Stimulated activated effector memory CD8-positive, alpha-beta T cell treated with anti-CD3 and anti-CD28 coated beads, Interleukin-12 subunit alpha, Interleukin-12 subunit beta, amount 100 ng/mL, for 72 hours (primary cell): ENCODE results near the gene ZBTB32.

Experiments
- ATAC-seq: fragments of 150-1000 bp; cut with Tn5 transposase; 2 replicates; pipeline ENCODE4 v1.10.0; 2021
- DNase-seq, 2 donors: peaks; one replicate each; pipeline ENCODE4 v3.0.0; 2021 to 2022; ENCODE audit warnings: low spot score in 2 of 2
- H3K27ac Mint-ChIP-seq: one replicate; pipeline ENCODE4 v1.8.0; 2022; ENCODE audit warnings: mild to moderate bottlenecking, mixed read lengths
- H3K36me3 Mint-ChIP-seq: one replicate; pipeline ENCODE4 v1.8.0; 2022; ENCODE audit warnings: mild to moderate bottlenecking, mixed read lengths
- H3K4me1 Mint-ChIP-seq: one replicate; pipeline ENCODE4 v1.8.0; 2022; ENCODE audit warnings: mixed read lengths
- H3K4me3 Mint-ChIP-seq: one replicate; pipeline ENCODE4 v1.8.0; 2022; ENCODE audit warnings: mild to moderate bottlenecking, mixed read lengths
- H3K9me3 Mint-ChIP-seq: one replicate; pipeline ENCODE4 v1.8.0; 2022; ENCODE audit warnings: mixed read lengths

Gene ZBTB32

DNA sequence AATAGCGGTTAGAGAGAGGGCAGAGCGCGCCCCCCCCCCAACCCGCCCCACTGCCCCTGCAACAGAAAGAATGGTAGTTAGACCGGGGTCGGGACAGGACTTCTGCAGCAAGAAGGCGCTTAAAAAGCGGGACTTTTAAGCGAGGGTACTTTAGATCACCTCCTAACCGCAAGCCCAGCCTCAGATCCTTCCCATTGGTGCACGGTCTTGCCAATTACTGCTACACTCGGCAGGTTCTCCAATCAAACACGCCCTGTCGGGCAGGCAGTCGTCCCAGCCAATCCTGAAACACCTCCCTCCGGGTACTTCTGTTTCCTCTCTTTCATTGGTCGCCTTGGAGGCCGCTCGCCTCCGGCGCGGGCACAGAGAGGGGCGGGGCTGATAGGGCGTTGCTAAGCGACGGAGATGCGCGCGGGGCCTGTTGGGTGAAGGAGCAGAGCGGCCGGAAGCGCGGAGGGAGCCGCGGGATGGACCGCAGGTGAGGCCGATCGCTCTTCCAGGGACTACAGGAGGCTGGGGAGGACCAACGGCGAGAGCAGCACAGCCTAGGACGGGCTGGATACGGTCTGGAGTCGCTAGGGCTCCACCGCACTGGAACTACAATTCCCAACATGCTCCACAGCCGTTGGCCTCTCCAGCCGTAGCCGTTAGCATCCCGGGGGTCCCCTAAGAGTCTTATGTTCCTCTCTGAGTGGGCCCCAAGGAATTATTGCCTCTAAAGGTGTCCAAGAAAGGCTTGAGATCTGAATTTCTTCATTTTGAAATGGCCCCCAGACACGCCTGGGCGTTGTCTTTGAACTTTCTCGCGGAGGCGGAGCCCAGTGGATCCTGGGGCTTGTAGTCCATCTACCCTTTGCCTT, 53.6 kb downstream of the ZBTB32 start, which contains the start of gene PROSER3:
TSS of gene PROSER3 (plus strand) at position 428 of the 860 bp plus-strand sequence. CDS start at position 468, 40 bp downstream.
- peaks cover 41% of the 10 kb centered on the region for H3K36me3 Mint-ChIP-seq
- no peaks in the 10 kb centered on the region for H3K9me3 Mint-ChIP-seq
- peak within 1 kb of the TSS; percentile 97 for H3K27ac Mint-ChIP-seq
- H3K4me1 Mint-ChIP-seq: peaks cover 40% of the 10 kb centered on the region
- ATAC-seq (peak; percentile 97), DNase-seq (peak; percentile 96 to 99)
- peak within 1 kb of the TSS; percentile 93 for H3K4me3 Mint-ChIP-seq

DNA sequence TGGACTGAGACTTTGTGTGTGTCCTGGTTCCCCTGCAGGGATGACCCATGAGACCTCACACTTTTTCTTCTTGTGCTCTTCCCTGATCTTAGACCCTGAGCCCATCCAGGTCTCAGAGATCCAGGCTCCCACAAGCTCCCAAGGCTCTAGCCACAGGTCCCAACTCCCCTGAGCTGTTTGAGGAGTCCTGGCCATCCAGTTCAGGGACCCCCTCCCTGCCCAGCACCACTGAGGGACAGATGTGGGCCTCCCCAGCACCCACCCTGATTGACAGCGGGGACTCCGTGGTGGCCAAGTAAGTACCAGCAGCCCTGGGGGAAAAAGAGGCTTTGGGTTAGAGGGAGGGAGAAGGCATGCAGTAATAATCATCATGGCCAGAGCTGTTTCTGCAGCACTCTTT, 55.3 kb downstream of the ZBTB32 start:
- no peak overlapping the region for H3K27ac Mint-ChIP-seq

DNA sequence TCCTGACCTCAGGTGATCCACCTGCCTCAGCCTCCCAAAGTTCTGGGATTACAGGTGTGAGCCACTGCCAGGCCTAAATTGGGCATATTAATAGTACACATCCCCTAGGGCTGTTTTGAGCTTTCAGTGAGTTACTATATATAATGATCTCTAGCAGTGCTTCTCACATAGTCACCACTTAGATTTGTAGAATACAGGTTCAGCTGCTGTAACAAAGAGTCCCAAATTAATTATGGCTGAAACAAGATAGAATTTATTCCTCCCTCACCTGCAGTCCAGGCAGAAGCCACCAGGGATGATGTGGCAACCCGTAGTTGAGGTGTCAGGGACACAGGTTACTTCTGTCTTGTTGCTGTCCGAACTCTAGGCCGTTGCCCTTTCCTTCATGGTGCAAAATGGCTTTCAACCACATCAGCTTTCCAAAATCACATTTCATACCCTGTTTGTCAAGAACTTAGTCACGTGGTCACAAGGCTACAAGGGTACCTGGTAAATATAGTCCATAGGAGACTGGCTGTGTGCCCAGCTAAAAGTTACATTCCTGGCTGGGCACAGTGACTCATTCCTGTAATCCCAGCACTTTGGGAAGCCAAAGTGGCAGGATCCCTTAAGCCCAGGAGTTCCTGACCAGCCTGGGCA, 56.5 kb downstream of the ZBTB32 start:
- Mint-ChIP-seq H3K27ac (no peak overlapping the region), H3K36me3 (peaks cover 57% of the 10 kb centered on the region), H3K4me3 (no peak overlapping the region), H3K9me3 (no peaks in the 10 kb centered on the region), H3K4me1 (peaks cover 32% of the 10 kb centered on the region)
- no peak for ATAC-seq
- no peak for DNase-seq

More for the DNA sequence above, 55.3 kb downstream of the ZBTB32 start:
- ATAC-seq: no peak
- Mint-ChIP-seq H3K4me3 (peak overlapping the region; percentile 93), H3K36me3 (peaks cover 54% of the 10 kb centered on the region), H3K4me1 (peaks cover 39% of the 10 kb centered on the region), H3K9me3 (no peaks in the 10 kb centered on the region)
- no peak for DNase-seq

DNA sequence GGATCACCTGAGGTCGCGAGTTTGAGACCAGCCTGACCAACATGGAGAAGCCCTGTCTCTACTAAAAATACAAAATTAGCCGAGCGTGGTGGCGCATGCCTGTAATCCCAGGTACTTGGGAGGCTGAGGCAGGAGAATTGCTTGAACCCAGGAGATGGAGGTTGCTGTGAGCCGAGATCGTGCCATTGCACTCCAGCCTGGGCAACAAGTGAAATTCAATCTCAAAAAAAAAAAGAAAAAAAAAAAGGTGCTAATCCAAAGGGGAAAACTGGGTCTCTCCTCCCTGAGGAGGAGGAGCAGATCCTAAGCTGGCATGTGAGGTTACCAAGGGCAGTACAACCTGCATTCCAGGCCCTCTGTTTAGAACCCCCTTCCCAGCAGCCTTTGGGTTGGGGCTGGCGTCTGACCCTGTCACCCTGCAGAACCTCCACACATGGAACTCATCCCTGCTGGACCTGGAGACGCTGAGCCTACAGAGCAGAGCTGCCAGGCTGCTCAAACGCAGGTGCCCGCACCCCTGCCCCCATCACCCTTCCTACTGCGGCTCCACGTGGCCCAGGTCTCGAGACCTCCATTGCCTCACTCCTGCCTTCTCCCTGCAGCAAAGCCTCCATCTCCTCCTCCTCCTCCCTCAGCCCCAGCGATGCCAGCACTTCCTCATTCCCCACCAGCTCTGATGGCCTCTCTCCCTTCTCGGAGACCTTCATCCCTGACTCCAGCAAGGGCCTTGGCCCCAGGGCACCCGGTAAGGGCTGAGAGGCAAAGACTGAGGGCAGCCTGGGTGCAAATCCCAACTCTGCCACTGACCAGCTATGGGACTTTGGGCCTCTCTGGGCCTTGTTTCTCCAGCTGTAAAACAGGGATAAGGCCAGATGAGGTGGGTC, 60.3 kb downstream of the ZBTB32 start:
- no peaks in the 10 kb centered on the region for H3K9me3 Mint-ChIP-seq
- H3K36me3 Mint-ChIP-seq: peaks cover 55% of the 10 kb centered on the region
- H3K4me3 Mint-ChIP-seq: no peak overlapping the region
- H3K27ac Mint-ChIP-seq: no peak overlapping the region
- no peak for ATAC-seq
- H3K4me1 Mint-ChIP-seq: peaks cover 2% of the 10 kb centered on the region
- no peak for DNase-seq
